Astrocyte (in vitro differentiated cells and primary cell): Measurements from ENCODE around the gene EHBP1. TPM values are rescaled to one million over a fixed set of nuclear protein-coding genes. Genes with fewer than 3 reads are reported as not detected.

Source experiments
- DNase-seq: peaks from one replicate; pipeline ENCODE4 v3.0.0-alpha.2; 2010; ENCODE audit warnings: low read depth
- FAIRE-seq: peaks from 2 replicates; lab custom pipeline; 2011; peaks lifted over from hg19 to GRCh38; lab: Jason Lieb, UNC
- H2AFZ ChIP-seq: 2 replicates; pipeline ENCODE4 v1.6.0; 2012; ENCODE audit warnings: low read depth, low read length, inconsistent platforms
- H3K27ac ChIP-seq: 2 replicates; pipeline ENCODE4 v1.5.1; 2011; ENCODE audit warnings: low read depth, low read length, inconsistent platforms
- H3K27me3 ChIP-seq: 2 replicates; pipeline ENCODE4 v1.6.0; 2011; ENCODE audit warnings: low read length, inconsistent platforms; ENCODE audit not compliant: insufficient read depth
- H3K36me3 ChIP-seq: 2 replicates; pipeline ENCODE4 v1.5.1; 2011; ENCODE audit warnings: low read length, inconsistent platforms; ENCODE audit not compliant: insufficient read depth
- H3K4me1 ChIP-seq: 2 replicates; pipeline ENCODE4 v1.5.1; 2011; ENCODE audit warnings: low read length, inconsistent platforms; ENCODE audit not compliant: insufficient read depth
- H3K4me2 ChIP-seq: 2 replicates; pipeline ENCODE4 v1.6.0; 2012; ENCODE audit warnings: low read length, inconsistent platforms
- H3K4me3 ChIP-seq: 2 replicates; pipeline ENCODE4 v1.5.1; 2011; ENCODE audit warnings: low read depth, mild to moderate bottlenecking, low read length, inconsistent platforms; ENCODE audit not compliant: insufficient read depth
- H3K79me2 ChIP-seq: 2 replicates; pipeline ENCODE4 v1.6.0; 2012; ENCODE audit warnings: mild to moderate bottlenecking, low read length, inconsistent platforms; ENCODE audit not compliant: insufficient read depth
- H3K9ac ChIP-seq: 2 replicates; pipeline ENCODE4 v1.6.0; 2012; ENCODE audit warnings: mild to moderate bottlenecking, low read length, inconsistent platforms
- H3K9me3 ChIP-seq: 2 replicates; pipeline ENCODE4 v1.5.1; 2012; ENCODE audit warnings: low read depth, mild to moderate bottlenecking, low read length, inconsistent platforms; ENCODE audit not compliant: insufficient read depth
- H4K20me1 ChIP-seq: 2 replicates; pipeline ENCODE4 v1.6.0; 2012; ENCODE audit warnings: low read length, inconsistent platforms; ENCODE audit not compliant: insufficient read depth
- H3K27ac Mint-ChIP-seq: one replicate; pipeline ENCODE4 v1.8.0; 2021; ENCODE audit warnings: mild to moderate bottlenecking, mixed read lengths; ENCODE audit not compliant: unreplicated experiment
- H3K27me3 Mint-ChIP-seq: one replicate; pipeline ENCODE4 v1.8.0; 2021; ENCODE audit warnings: low read depth, mixed read lengths; ENCODE audit not compliant: unreplicated experiment
- H3K36me3 Mint-ChIP-seq: one replicate; pipeline ENCODE4 v1.8.0; 2021; ENCODE audit warnings: low read depth, mixed read lengths; ENCODE audit not compliant: unreplicated experiment
- H3K4me1 Mint-ChIP-seq: one replicate; pipeline ENCODE4 v1.8.0; 2021; ENCODE audit warnings: low read depth, mixed read lengths; ENCODE audit not compliant: unreplicated experiment
- H3K4me3 Mint-ChIP-seq: one replicate; pipeline ENCODE4 v1.8.0; 2021; ENCODE audit warnings: mild to moderate bottlenecking, moderate library complexity, mixed read lengths; ENCODE audit not compliant: unreplicated experiment
- H3K9me3 Mint-ChIP-seq: one replicate; pipeline ENCODE4 v1.8.0; 2021; ENCODE audit warnings: mild to moderate bottlenecking, mixed read lengths; ENCODE audit not compliant: unreplicated experiment
- CTCF ChIP-seq: IDR thresholded peaks from 2 replicates; pipeline ENCODE4 v1.5.1; 2011; ENCODE audit warnings: low read depth, mild to moderate bottlenecking, inconsistent platforms, low read length, moderate library complexity; ENCODE audit not compliant: insufficient read depth
- EZH2 ChIP-seq: IDR thresholded peaks from 2 replicates; pipeline ENCODE4 v1.6.1; 2012; ENCODE audit warnings: mild to moderate bottlenecking, low read length, inconsistent platforms; ENCODE audit not compliant: insufficient read depth
- total RNA-seq: library from RNA; stranded (reverse); gene quantifications from 2 replicates; pipeline ENCODE4 v1.2.1, GENCODE V29; 2021

Gene EHBP1
- total RNA-seq, 1 donor from 2014 or later = 44.1 TPM

- DNase-seq (no peak), FAIRE-seq (no peak)
- no peaks in the 10 kb centered on the region for H3K36me3 Mint-ChIP-seq
- no peak overlapping the region for H3K27ac ChIP-seq
- TF ChIP-seq EZH2 (no peak), CTCF (no peak)
- no peak overlapping the region for H3K9ac ChIP-seq
- H2AFZ ChIP-seq = no peak overlapping the region
- no peaks in the 10 kb centered on the region for H3K9me3 Mint-ChIP-seq
- H3K36me3 ChIP-seq = peaks cover 19% of the 10 kb centered on the region
- no peaks in the 10 kb centered on the region for H3K9me3 ChIP-seq
- H3K4me1 ChIP-seq = no peaks in the 10 kb centered on the region
- no peak overlapping the region for H3K4me3 ChIP-seq
- H3K27me3 ChIP-seq = no peaks in the 10 kb centered on the region
- no peaks in the 10 kb centered on the region for H3K27me3 Mint-ChIP-seq
- H3K79me2 ChIP-seq = no peaks in the 10 kb centered on the region
- H3K4me1 Mint-ChIP-seq = no peaks in the 10 kb centered on the region
- H3K27ac Mint-ChIP-seq = no peak overlapping the region
- no peaks in the 10 kb centered on the region for H4K20me1 ChIP-seq
- H3K4me3 Mint-ChIP-seq = no peak overlapping the region
- no peak overlapping the region for H3K4me2 ChIP-seq
Measured at GRCh38 chr2:62956651-62957050, 251.1 kb downstream of the EHBP1 start.

- no peaks in the 10 kb centered on the region for H3K27me3 ChIP-seq
- H3K9me3 ChIP-seq = no peaks in the 10 kb centered on the region
- Mint-ChIP-seq H3K9me3 (no peaks in the 10 kb centered on the region), H3K4me1 (no peaks in the 10 kb centered on the region), H3K27me3 (no peaks in the 10 kb centered on the region), H3K36me3 (no peaks in the 10 kb centered on the region), H3K27ac (no peak overlapping the region), H3K4me3 (no peak overlapping the region)
- no peaks in the 10 kb centered on the region for H3K79me2 ChIP-seq
- H4K20me1 ChIP-seq = no peaks in the 10 kb centered on the region
- DNase-seq (no peak), FAIRE-seq (no peak)
- no peak overlapping the region for H3K9ac ChIP-seq
- H3K27ac ChIP-seq = no peak overlapping the region
- H3K4me1 ChIP-seq = no peaks in the 10 kb centered on the region
- no peak overlapping the region for H2AFZ ChIP-seq
- no peak overlapping the region for H3K4me3 ChIP-seq
- TF ChIP-seq EZH2 (no peak), CTCF (no peak)
- H3K36me3 ChIP-seq = peaks cover 23% of the 10 kb centered on the region
- no peak overlapping the region for H3K4me2 ChIP-seq
Measured at GRCh38 chr2:62958206-62958605, 252.7 kb downstream of the EHBP1 start.

GRCh38 chr2:62964050-62964449, 258.5 kb downstream of the EHBP1 start:
- H3K4me1 ChIP-seq = no peaks in the 10 kb centered on the region
- no peak overlapping the region for H3K4me3 ChIP-seq

More at GRCh38 chr2:62964050-62964449, 258.5 kb downstream of the EHBP1 start:
- no peak overlapping the region for H3K4me2 ChIP-seq
- no peak overlapping the region for H3K27ac Mint-ChIP-seq
- no peaks in the 10 kb centered on the region for H3K9me3 ChIP-seq
- no peaks in the 10 kb centered on the region for H4K20me1 ChIP-seq
- H3K9ac ChIP-seq = no peak overlapping the region
- H3K27ac ChIP-seq = no peak overlapping the region
- peaks cover 4% of the 10 kb centered on the region for H3K36me3 ChIP-seq
- DNase-seq (peak; percentile 7), FAIRE-seq (no peak)
- H3K4me1 Mint-ChIP-seq = peaks cover 2% of the 10 kb centered on the region
- no peaks in the 10 kb centered on the region for H3K27me3 ChIP-seq
- H3K4me3 Mint-ChIP-seq = no peak overlapping the region
- H2AFZ ChIP-seq = no peak overlapping the region
- H3K36me3 Mint-ChIP-seq = no peaks in the 10 kb centered on the region
- no peaks in the 10 kb centered on the region for H3K9me3 Mint-ChIP-seq
- no peaks in the 10 kb centered on the region for H3K79me2 ChIP-seq
- TF ChIP-seq EZH2 (no peak), CTCF (no peak)
- H3K27me3 Mint-ChIP-seq = no peaks in the 10 kb centered on the region
